GM12878 (cell line): Measurements from ENCODE around the gene GUK1. TPM values are rescaled to one million over a fixed set of nuclear protein-coding genes. Genes with fewer than 3 reads are reported as not detected.

Source experiments
- ATAC-seq: fragments of 200-7000 bp; cut with Tn5 transposase; 3 replicates; pipeline ENCODE4 v1.9.1; 2020; ENCODE audit warnings: mild to moderate bottlenecking, moderate library complexity
- BruUV-seq: library from RNA; stranded (reverse); fragments of 400-500 nt; replicated peaks from 2 replicates; lab custom pipeline; 2021; lab: Mats Ljungman, UMichigan
- CTCF ChIA-PET: fragments of 300-600 bp; sonication (Branson Sonifier 250); formaldehyde crosslinking; extraction: SDS; loops from one replicate; lab custom pipeline; 2021; ENCODE audit warnings: inconsistent platforms; lab: Yijun Ruan, JAX
- POLR2A ChIA-PET: fragments of 350-600 bp; formaldehyde crosslinking; extraction: SDS; loops from one replicate; lab custom pipeline; 2021; ENCODE audit warnings: inconsistent platforms; lab: Charles Lee
- RAD21 ChIA-PET: fragments of 300-600 bp; sonication (Branson Sonifier 250); formaldehyde crosslinking; loops from one replicate; lab custom pipeline; 2023; ENCODE audit warnings: antibody characterized with exemption; ENCODE audit not compliant: unreplicated experiment; lab: Charles Lee
- SMC1A ChIA-PET: fragments of 300-600 bp; sonication (Branson Sonifier 250); formaldehyde crosslinking; loops from one replicate; lab custom pipeline; 2023; ENCODE audit not compliant: unreplicated experiment, uncharacterized antibody; lab: Charles Lee
- DNase-seq: peaks from one replicate; pipeline ENCODE4 v3.0.0-alpha.2; 2011; ENCODE audit warnings: low read depth, low spot score
- FAIRE-seq: peaks from 3 replicates; lab custom pipeline; 2011; peaks lifted over from hg19 to GRCh38; lab: Jason Lieb, UNC
- H2AFZ ChIP-seq: 2 replicates; pipeline ENCODE4 v1.6.0; 2011; ENCODE audit warnings: low read depth, low read length, control low read depth; ENCODE audit not compliant: control insufficient read depth
- H3K27ac ChIP-seq: 2 replicates; pipeline ENCODE4 v1.5.1; 2011; ENCODE audit warnings: control low read depth; ENCODE audit not compliant: control insufficient read depth, insufficient read depth
- H3K27me3 ChIP-seq, 2 experiments: replicated peaks in 1 of 2; 2 replicates each; pipeline versions ENCODE4 v1.6.0 to v1.6.1; 2011; ENCODE audit warnings: low read length in 1 of 2; ENCODE audit not compliant: control insufficient read depth in 2 of 2, insufficient read depth in 2 of 2
- H3K36me3 ChIP-seq, 2 experiments: 2 replicates each; pipeline ENCODE4 v1.5.1; 2011; ENCODE audit warnings: low read length in 1 of 2; ENCODE audit not compliant: control insufficient read depth in 2 of 2, insufficient read depth in 2 of 2
- H3K4me1 ChIP-seq: 2 replicates; pipeline ENCODE4 v1.6.1; 2011; ENCODE audit warnings: mild to moderate bottlenecking, low read length, moderate library complexity, mixed read lengths; ENCODE audit not compliant: control insufficient read depth, insufficient read depth
- H3K4me2 ChIP-seq: 2 replicates; pipeline ENCODE4 v1.6.0; 2011; ENCODE audit warnings: control low read depth; ENCODE audit not compliant: control insufficient read depth, insufficient read depth
- H3K4me3 ChIP-seq: fragments of 200-600 bp; sonication (generic); 2 replicates; pipeline ENCODE4 v1.5.1; 2016
- H3K79me2 ChIP-seq: 2 replicates; pipeline ENCODE4 v1.6.0; 2011; ENCODE audit warnings: low read length; ENCODE audit not compliant: control insufficient read depth, insufficient read depth
- H3K9ac ChIP-seq: 2 replicates; pipeline ENCODE4 v1.8.0; 2011; ENCODE audit warnings: low read length, control low read depth, mixed read lengths; ENCODE audit not compliant: control insufficient read depth, insufficient read depth
- H3K9me3 ChIP-seq: replicated peaks from 3 replicates; pipeline ENCODE4 v1.5.1; 2011; ENCODE audit warnings: mild to moderate bottlenecking, low read length; ENCODE audit not compliant: control insufficient read depth, insufficient read depth
- H4K20me1 ChIP-seq: 2 replicates; pipeline ENCODE4 v1.6.0; 2011; ENCODE audit not compliant: control insufficient read depth, insufficient read depth
- BRCA1 ChIP-seq: IDR thresholded peaks from 2 replicates; pipeline ENCODE4 v1.6.1; 2011; ENCODE audit warnings: low read depth, low read length, improper control_type of control experiment
- CEBPZ ChIP-seq: fragments of 150-350 bp; IDR thresholded peaks from 2 replicates; pipeline ENCODE4 v1.6.1; 2016; ENCODE audit warnings: low read depth, low read length
- EGR1 ChIP-seq, 2 experiments: IDR thresholded peaks; 1 replicate in 1 of 2; 2 replicates in 1 of 2; pipeline ENCODE4 v1.6.1; 2011 to 2012; ENCODE audit warnings: low read depth in 2 of 2, low read length in 2 of 2, borderline replicate concordance in 1 of 2, mild to moderate bottlenecking in 1 of 2, moderate library complexity in 1 of 2
- FOS ChIP-seq: IDR thresholded peaks from 3 replicates; pipeline ENCODE4 v1.6.1; 2011; ENCODE audit warnings: borderline replicate concordance; ENCODE audit not compliant: insufficient read length; ENCODE audit errors: extremely low read depth
- NR2F1 ChIP-seq: fragments of 450-650 bp; conservative IDR thresholded peaks from 2 replicates; pipeline ENCODE4 v1.6.1; 2017; ENCODE audit warnings: mild to moderate bottlenecking
- POLR2AphosphoS2 ChIP-seq: IDR thresholded peaks from 2 replicates; pipeline ENCODE4 v1.6.1; 2011; ENCODE audit warnings: low read depth, mild to moderate bottlenecking, low read length, improper control_type of control experiment, moderate library complexity
- SMAD1 ChIP-seq: fragments of 450-650 bp; IDR thresholded peaks from 2 replicates; pipeline ENCODE4 v1.6.1; 2018; ENCODE audit warnings: mild to moderate bottlenecking, low read depth; ENCODE audit not compliant: partially characterized antibody
- SMAD5 ChIP-seq: IDR thresholded peaks from 2 replicates; pipeline ENCODE4 v1.6.1; 2016; ENCODE audit warnings: antibody characterized with exemption, low read depth
- STAT1 ChIP-seq: fragments of 450-650 bp; conservative IDR thresholded peaks from 2 replicates; pipeline ENCODE4 v1.6.1; 2014; ENCODE audit warnings: antibody characterized with exemption, mild to moderate bottlenecking
- SUPT20H ChIP-seq: IDR thresholded peaks from 2 replicates; pipeline ENCODE4 v1.6.1; 2011; ENCODE audit warnings: low read depth, mild to moderate bottlenecking, low read length, moderate library complexity, borderline replicate concordance; ENCODE audit not compliant: control insufficient read depth
- ZNF384 ChIP-seq: IDR thresholded peaks from 2 replicates; pipeline ENCODE4 v1.6.1; 2012; ENCODE audit warnings: low read depth, mild to moderate bottlenecking, low read length, improper control_type of control experiment, borderline replicate concordance
- WGBS: methylation state at CpG from one replicate; pipeline ENCODE4 v1.1.6; 2016; ENCODE audit warnings: low lambda C conversion rate; ENCODE audit not compliant: insufficient replicate concordance, insufficient coverage; ENCODE audit errors: missing lambda C conversion rate; 5-methylcytosine and 5-hydroxymethylcytosine counted together
- in situ Hi-C: fragments of 300-500 bp; cut with MboI; formaldehyde crosslinking; loops from 9 replicates; pipeline ENCODE4 v1.14.3; 2018; ENCODE audit warnings: mixed read lengths
- intact Hi-C: fragments of 100-400 bp; cut with micrococcal nuclease; formaldehyde crosslinking; loops from one replicate; pipeline ENCODE4 v1.14.2; 2022; ENCODE audit not compliant: unreplicated experiment
- polyA plus RNA-seq, 11 experiments: library from polyadenylated mRNA; depleted of rRNA in 4 of 11; unstranded in 6 of 11; stranded (reverse) in 5 of 11; fragments of >200 nt; fragmentation: Nextera tagmentation in 4 of 11; fragmentation: Illumina TruSeq in 1 of 11; extraction: Ambion mirVana in 4 of 11; extraction: Trizol in 1 of 11; gene quantifications; 1 replicate in 1 of 11; 2 replicates in 10 of 11; pipeline versions ENCODE4 v1.2.1 to v1.2.3, GENCODE V29; 2011 to 2016; ENCODE audit warnings: inconsistent platforms in 2 of 11, missing spikeins in 2 of 11, low read depth in 1 of 11
- total RNA-seq, 4 experiments: library from RNA; depleted of rRNA in 3 of 4; stranded (reverse); fragments of >200 nt in 3 of 4; fragmentation: Illumina TruSeq in 1 of 4; extraction: Trizol in 1 of 4; gene quantifications; 2 replicates each; pipeline versions ENCODE4 v1.2.1 to v1.2.3, GENCODE V29; 2013 to 2021
- TF ChIP-seq, protein P1 (sequence below): fragments of 450-650 bp; IDR thresholded peaks from 2 replicates; pipeline ENCODE4 v1.6.1; 2017; ENCODE audit warnings: mild to moderate bottlenecking, moderate library complexity
- TF ChIP-seq, protein P2 (sequence below): IDR thresholded peaks from 2 replicates; pipeline ENCODE4 v1.6.1; 2012; ENCODE audit warnings: low read depth, low read length, improper control_type of control experiment
- TF ChIP-seq, protein P3 (sequence below): IDR thresholded peaks from 2 replicates; pipeline ENCODE4 v1.6.1; 2011; ENCODE audit warnings: low read depth, mild to moderate bottlenecking, low read length, moderate library complexity, borderline replicate concordance; ENCODE audit errors: extremely low read depth

The GUK1 gene
- total and polyA plus RNA-seq, 10 of the 15 experiments (the other 5 are each of a cell fraction or from before 2014, with no cell fraction given) = 6.3 to 357 (median 203) TPM

DNA sequence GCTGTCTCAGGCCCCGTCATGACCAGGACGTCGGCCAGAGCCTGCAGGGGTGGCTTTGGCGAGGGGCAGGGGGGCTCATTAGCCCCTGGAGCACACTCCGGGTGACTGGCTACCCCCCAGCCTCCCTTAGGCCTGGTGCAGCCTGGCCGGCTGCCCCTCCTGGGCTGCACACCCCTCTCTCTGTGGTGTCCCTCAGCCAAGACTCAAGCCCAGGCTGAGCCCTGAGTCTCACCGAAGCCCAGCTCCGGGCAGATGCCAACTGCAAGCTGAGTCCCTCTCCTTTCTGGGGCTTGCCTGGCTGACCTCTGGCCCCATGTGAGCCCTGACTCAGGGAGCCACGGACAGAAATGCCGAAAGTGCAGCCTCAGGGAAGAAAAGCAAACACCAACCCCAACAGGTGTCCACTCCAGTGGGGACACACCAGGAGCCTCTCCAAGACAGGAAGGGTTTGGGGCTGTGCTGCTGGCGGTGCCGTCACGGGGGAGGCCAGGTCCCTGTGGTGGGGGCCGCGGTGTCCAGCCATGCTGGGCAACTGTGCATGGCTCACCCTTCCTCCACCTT is 20.2 kb downstream of the GUK1 start:
- ChIA-PET POLR2A (no interaction called here), CTCF (no interaction called here), SMC1A (no interaction called here), RAD21 (no interaction called here)
- FAIRE-seq = no peak
- intact Hi-C loops = no loop called here
- no peak for DNase-seq
- Histone ChIP-seq H3K4me2 (no peak overlapping the region), H3K36me3 (no peaks in the 10 kb centered on the region), H3K9me3 (no peaks in the 10 kb centered on the region), H3K9ac (no peak overlapping the region), H2AFZ (no peak overlapping the region), H3K79me2 (no peaks in the 10 kb centered on the region; the same call in 1 of the 2 replicates), H3K4me1 (peaks cover 3% of the 10 kb centered on the region), H3K27ac (no peak overlapping the region), H3K27me3 (no peaks in the 10 kb centered on the region), H4K20me1 (no peaks in the 10 kb centered on the region; the same call in 1 of the 2 replicates), H3K4me3 (no peak overlapping the region)
- WGBS = 44% methylated on average over 13 of the region's 15 CpGs
- ATAC-seq = no peak
- no peak for TF ChIP-seq STAT1
- no peak for TF ChIP-seq SUPT20H
- TF ChIP-seq CEBPZ = no peak
- TF ChIP-seq, protein P1, sequence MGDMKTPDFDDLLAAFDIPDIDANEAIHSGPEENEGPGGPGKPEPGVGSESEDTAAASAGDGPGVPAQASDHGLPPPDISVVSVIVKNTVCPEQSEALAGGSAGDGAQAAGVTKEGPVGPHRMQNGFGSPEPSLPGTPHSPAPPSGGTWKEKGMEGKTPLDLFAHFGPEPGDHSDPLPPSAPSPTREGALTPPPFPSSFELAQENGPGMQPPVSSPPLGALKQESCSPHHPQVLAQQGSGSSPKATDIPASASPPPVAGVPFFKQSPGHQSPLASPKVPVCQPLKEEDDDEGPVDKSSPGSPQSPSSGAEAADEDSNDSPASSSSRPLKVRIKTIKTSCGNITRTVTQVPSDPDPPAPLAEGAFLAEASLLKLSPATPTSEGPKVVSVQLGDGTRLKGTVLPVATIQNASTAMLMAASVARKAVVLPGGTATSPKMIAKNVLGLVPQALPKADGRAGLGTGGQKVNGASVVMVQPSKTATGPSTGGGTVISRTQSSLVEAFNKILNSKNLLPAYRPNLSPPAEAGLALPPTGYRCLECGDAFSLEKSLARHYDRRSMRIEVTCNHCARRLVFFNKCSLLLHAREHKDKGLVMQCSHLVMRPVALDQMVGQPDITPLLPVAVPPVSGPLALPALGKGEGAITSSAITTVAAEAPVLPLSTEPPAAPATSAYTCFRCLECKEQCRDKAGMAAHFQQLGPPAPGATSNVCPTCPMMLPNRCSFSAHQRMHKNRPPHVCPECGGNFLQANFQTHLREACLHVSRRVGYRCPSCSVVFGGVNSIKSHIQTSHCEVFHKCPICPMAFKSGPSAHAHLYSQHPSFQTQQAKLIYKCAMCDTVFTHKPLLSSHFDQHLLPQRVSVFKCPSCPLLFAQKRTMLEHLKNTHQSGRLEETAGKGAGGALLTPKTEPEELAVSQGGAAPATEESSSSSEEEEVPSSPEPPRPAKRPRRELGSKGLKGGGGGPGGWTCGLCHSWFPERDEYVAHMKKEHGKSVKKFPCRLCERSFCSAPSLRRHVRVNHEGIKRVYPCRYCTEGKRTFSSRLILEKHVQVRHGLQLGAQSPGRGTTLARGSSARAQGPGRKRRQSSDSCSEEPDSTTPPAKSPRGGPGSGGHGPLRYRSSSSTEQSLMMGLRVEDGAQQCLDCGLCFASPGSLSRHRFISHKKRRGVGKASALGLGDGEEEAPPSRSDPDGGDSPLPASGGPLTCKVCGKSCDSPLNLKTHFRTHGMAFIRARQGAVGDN = no peak
- no peak for TF ChIP-seq POLR2AphosphoS2
- TF ChIP-seq, protein P2, sequence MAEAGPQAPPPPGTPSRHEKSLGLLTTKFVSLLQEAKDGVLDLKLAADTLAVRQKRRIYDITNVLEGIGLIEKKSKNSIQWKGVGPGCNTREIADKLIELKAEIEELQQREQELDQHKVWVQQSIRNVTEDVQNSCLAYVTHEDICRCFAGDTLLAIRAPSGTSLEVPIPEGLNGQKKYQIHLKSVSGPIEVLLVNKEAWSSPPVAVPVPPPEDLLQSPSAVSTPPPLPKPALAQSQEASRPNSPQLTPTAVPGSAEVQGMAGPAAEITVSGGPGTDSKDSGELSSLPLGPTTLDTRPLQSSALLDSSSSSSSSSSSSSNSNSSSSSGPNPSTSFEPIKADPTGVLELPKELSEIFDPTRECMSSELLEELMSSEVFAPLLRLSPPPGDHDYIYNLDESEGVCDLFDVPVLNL = no peak
- no peak for TF ChIP-seq NR2F1
- TF ChIP-seq BRCA1 = no peak
- no peak for TF ChIP-seq FOS
- TF ChIP-seq SMAD5 = no peak
- TF ChIP-seq SMAD1 = no peak
- TF ChIP-seq, protein P3, sequence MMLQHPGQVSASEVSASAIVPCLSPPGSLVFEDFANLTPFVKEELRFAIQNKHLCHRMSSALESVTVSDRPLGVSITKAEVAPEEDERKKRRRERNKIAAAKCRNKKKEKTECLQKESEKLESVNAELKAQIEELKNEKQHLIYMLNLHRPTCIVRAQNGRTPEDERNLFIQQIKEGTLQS = no peak
- TF ChIP-seq ZNF384 = no peak
- no peak for TF ChIP-seq EGR1 (IDR thresholded peaks at IDR 0.05; ENCODE audit: borderline replicate concordance in 1 of 2, low read depth in 2 of 2, low read length in 2 of 2)
- no TSS peak for BruUV-seq
- in situ Hi-C loops = no loop called here
